H1 (cell line): Measurements from ENCODE around the gene DHRS4L2. TPM values are rescaled to one million over a fixed set of nuclear protein-coding genes. Genes with fewer than 3 reads are reported as not detected.

Source experiments
- CTCF ChIA-PET: fragments of 300-600 bp; sonication (Branson Sonifier 250); formaldehyde crosslinking; loops from one replicate; lab custom pipeline; 2021; ENCODE audit not compliant: partially characterized antibody; lab: Charles Lee
- POLR2A ChIA-PET: fragments of 300-600 bp; sonication (Branson Sonifier 250); formaldehyde crosslinking; loops from one replicate; lab custom pipeline; 2021; ENCODE audit warnings: inconsistent platforms; ENCODE audit not compliant: partially characterized antibody; lab: Charles Lee
- DNase-seq, 2 experiments: peaks; one replicate each; pipeline versions ENCODE4 v3.0.0 to v3.0.0-alpha.2; 2010 to 2022; ENCODE audit warnings: low spot score in 2 of 2, low read depth in 1 of 2, mixed read lengths in 1 of 2
- FAIRE-seq: peaks from 2 replicates; lab custom pipeline; 2011; peaks lifted over from hg19 to GRCh38; lab: Jason Lieb, UNC
- H2AFZ ChIP-seq: 2 replicates; pipeline ENCODE4 v1.8.1; 2012; ENCODE audit warnings: low read length, inconsistent platforms
- H2AK5ac ChIP-seq: 2 replicates; pipeline ENCODE4 v1.6.1; 2013; ENCODE audit warnings: low read depth, low read length
- H2BK120ac ChIP-seq: replicated peaks from 2 replicates; pipeline ENCODE3; 2013; ENCODE audit warnings: low read depth, low read length, inconsistent platforms
- H2BK12ac ChIP-seq: 2 replicates; pipeline ENCODE4 v1.6.1; 2013; ENCODE audit warnings: low read depth, low read length
- H2BK15ac ChIP-seq: 2 replicates; pipeline ENCODE4 v1.6.1; 2013; ENCODE audit warnings: low read length
- H2BK20ac ChIP-seq: 2 replicates; pipeline ENCODE4 v1.6.1; 2013; ENCODE audit warnings: low read length
- H2BK5ac ChIP-seq: 2 replicates; pipeline ENCODE4 v1.6.1; 2013; ENCODE audit warnings: low read depth, low read length
- H3K14ac ChIP-seq: 2 replicates; pipeline ENCODE4 v1.6.1; 2013; ENCODE audit warnings: inconsistent platforms; ENCODE audit not compliant: insufficient read length
- H3K18ac ChIP-seq: 2 replicates; pipeline ENCODE4 v1.6.1; 2013; ENCODE audit warnings: low read length; ENCODE audit errors: extremely low read depth
- H3K23ac ChIP-seq: 2 replicates; pipeline ENCODE4 v1.6.1; 2013; ENCODE audit warnings: inconsistent platforms; ENCODE audit not compliant: insufficient read length
- H3K23me2 ChIP-seq: 2 replicates; pipeline ENCODE4 v1.6.1; 2013; ENCODE audit warnings: low read depth, low read length
- H3K27ac ChIP-seq: 2 replicates; pipeline ENCODE4 v1.6.1; 2011; ENCODE audit warnings: low read depth, low read length, inconsistent platforms
- H3K27me3 ChIP-seq, 4 experiments: replicated peaks in 1 of 4; 1 replicate in 1 of 4; 2 replicates in 3 of 4; pipeline versions ENCODE4 v1.6.1 to v1.8.1; 2011 to 2013; ENCODE audit warnings: low read length in 3 of 4, mild to moderate bottlenecking in 3 of 4, inconsistent platforms in 2 of 4, mixed read lengths in 2 of 4, moderate library complexity in 1 of 4; ENCODE audit not compliant: control insufficient read depth in 3 of 4, insufficient read depth in 3 of 4; ENCODE audit errors: extremely low read depth in 1 of 4
- H3K36me3 ChIP-seq, 4 experiments: 2 replicates each; pipeline versions ENCODE4 v1.6.1 to v1.8.1; 2011 to 2013; ENCODE audit warnings: mild to moderate bottlenecking in 4 of 4, low read length in 3 of 4, moderate library complexity in 2 of 4, control low read depth in 1 of 4, inconsistent platforms in 1 of 4; ENCODE audit not compliant: insufficient read depth in 4 of 4, control insufficient read depth in 2 of 4
- H3K4ac ChIP-seq: replicated peaks from 2 replicates; pipeline ENCODE3; 2013; ENCODE audit warnings: low read length, low read depth, mixed read lengths, inconsistent platforms; ENCODE audit not compliant: insufficient read length
- H3K4me1 ChIP-seq, 4 experiments: replicated peaks in 1 of 4; 1 replicate in 1 of 4; 2 replicates in 3 of 4; pipeline versions ENCODE4 v1.6.1 to v1.8.1; 2011 to 2013; ENCODE audit warnings: low read length in 3 of 4, inconsistent platforms in 2 of 4, mixed read lengths in 1 of 4; ENCODE audit not compliant: insufficient read depth in 4 of 4, control insufficient read depth in 3 of 4
- H3K4me2 ChIP-seq, 2 experiments: 2 replicates each; pipeline versions ENCODE4 v1.6.1 to v1.8.1; 2011 to 2013; ENCODE audit warnings: low read depth in 2 of 2, low read length in 2 of 2, control low read depth in 1 of 2, inconsistent platforms in 1 of 2, mild to moderate bottlenecking in 1 of 2; ENCODE audit not compliant: insufficient read depth in 1 of 2
- H3K4me3 ChIP-seq, 4 experiments: fragments of 200-600, 300-600 bp in 1 of 4; sonication (generic), shearing (Covaris generic), sonication (Bioruptor Twin) in 1 of 4; 2 replicates each; pipeline versions ENCODE4 v1.5.1 to v1.8.1; 2011 to 2016; ENCODE audit warnings: low read length in 4 of 4, low read depth in 3 of 4, control low read depth in 2 of 4, inconsistent platforms in 2 of 4, mild to moderate bottlenecking in 2 of 4, mixed read lengths in 1 of 4, moderate library complexity in 1 of 4; ENCODE audit not compliant: insufficient read depth in 2 of 4; ENCODE audit errors: extremely low read depth in 1 of 4
- H3K56ac ChIP-seq: replicated peaks from 2 replicates; pipeline ENCODE3; 2013; ENCODE audit warnings: low read depth, mild to moderate bottlenecking, mixed read lengths, low read length, inconsistent platforms; ENCODE audit not compliant: insufficient read length
- H3K79me1 ChIP-seq: 2 replicates; pipeline ENCODE4 v1.6.1; 2013; ENCODE audit warnings: low read depth, low read length, control low read depth
- H3K79me2 ChIP-seq, 2 experiments: 2 replicates each; pipeline versions ENCODE4 v1.6.1 to v1.8.1; 2012 to 2013; ENCODE audit warnings: low read length in 2 of 2, mild to moderate bottlenecking in 2 of 2, inconsistent platforms in 1 of 2; ENCODE audit not compliant: insufficient read depth in 2 of 2, control insufficient read depth in 1 of 2
- H3K9ac ChIP-seq, 4 experiments: replicated peaks in 1 of 4; 1 replicate in 1 of 4; 2 replicates in 3 of 4; pipeline versions ENCODE4 v1.6.1 to v1.8.1; 2011 to 2013; ENCODE audit warnings: low read depth in 3 of 4, low read length in 3 of 4, control low read depth in 2 of 4, mild to moderate bottlenecking in 2 of 4, moderate library complexity in 2 of 4, inconsistent platforms in 1 of 4; ENCODE audit errors: extremely low read depth in 1 of 4
- H3K9me3 ChIP-seq, 2 experiments: 2 replicates each; pipeline versions ENCODE4 v1.6.1 to v1.8.1; 2012 to 2013; ENCODE audit warnings: mild to moderate bottlenecking in 2 of 2, moderate library complexity in 2 of 2, control low read depth in 1 of 2, inconsistent platforms in 1 of 2, low read depth in 1 of 2, low read length in 1 of 2, mixed read lengths in 1 of 2; ENCODE audit not compliant: insufficient read depth in 2 of 2
- H4K20me1 ChIP-seq, 2 experiments: replicated peaks in 1 of 2; 2 replicates each; pipeline versions ENCODE3 to v1.8.1; 2011 to 2013; ENCODE audit warnings: inconsistent platforms in 2 of 2, low read length in 2 of 2, mild to moderate bottlenecking in 1 of 2; ENCODE audit not compliant: insufficient read depth in 2 of 2, control insufficient read depth in 1 of 2
- H4K5ac ChIP-seq: 2 replicates; pipeline ENCODE4 v1.6.1; 2013; ENCODE audit warnings: low read length, low read depth, mixed read lengths, inconsistent platforms; ENCODE audit not compliant: insufficient read length
- H4K8ac ChIP-seq: 2 replicates; pipeline ENCODE4 v1.8.0; 2013; ENCODE audit warnings: mild to moderate bottlenecking, moderate library complexity, low read length, inconsistent platforms; ENCODE audit not compliant: insufficient read depth; ENCODE audit errors: extremely low read depth
- H4K91ac ChIP-seq: replicated peaks from 2 replicates; pipeline ENCODE3; 2013; ENCODE audit warnings: low read length, mixed read lengths, inconsistent platforms; ENCODE audit not compliant: insufficient read length
- BCL11A ChIP-seq, 2 experiments: IDR thresholded peaks; one replicate each; pipeline ENCODE4 v1.6.1; 2011; ENCODE audit warnings: low read depth in 2 of 2, low read length in 2 of 2, mild to moderate bottlenecking in 2 of 2
- CBX5 ChIP-seq: fragments of 300-800, 300-1000 bp; sonication (generic); IDR thresholded peaks from 2 replicates; pipeline ENCODE4 v1.7.1; 2016; ENCODE audit warnings: antibody characterized with exemption, low read length, low read depth
- CBX8 ChIP-seq: fragments of 300-800, 300-1000 bp; sonication (generic); IDR thresholded peaks from 2 replicates; pipeline ENCODE4 v1.7.1; 2016; ENCODE audit warnings: low read depth, low read length, borderline replicate concordance
- CTBP2 ChIP-seq: IDR thresholded peaks from 2 replicates; pipeline ENCODE4 v1.7.0; 2011; ENCODE audit warnings: borderline replicate concordance, mild to moderate bottlenecking, moderate library complexity, mixed read lengths, low read length; ENCODE audit not compliant: insufficient read depth, insufficient read length
- JUN ChIP-seq: IDR thresholded peaks from 2 replicates; pipeline ENCODE4 v1.6.1; 2011; ENCODE audit warnings: low read depth, mild to moderate bottlenecking, improper control_type of control experiment, low read length
- JUND ChIP-seq: IDR thresholded peaks from 2 replicates; pipeline ENCODE4 v1.6.1; 2011; ENCODE audit warnings: mild to moderate bottlenecking, improper control_type of control experiment, low read length
- POU5F1 ChIP-seq: IDR thresholded peaks from 2 replicates; pipeline ENCODE4 v1.6.1; 2011; ENCODE audit warnings: low read depth, mild to moderate bottlenecking, low read length, moderate library complexity
- RXRA ChIP-seq: IDR thresholded peaks from 2 replicates; pipeline ENCODE4 v1.6.1; 2011; ENCODE audit warnings: low read depth, mild to moderate bottlenecking, low read length, moderate library complexity; ENCODE audit not compliant: insufficient read depth
- SIN3A ChIP-seq, 2 experiments: IDR thresholded peaks in 1 of 2; conservative IDR thresholded peaks in 1 of 2; 2 replicates each; pipeline ENCODE4 v1.6.1; 2011 to 2012; ENCODE audit warnings: low read length in 2 of 2, improper control_type of control experiment in 1 of 2, low read depth in 1 of 2, mild to moderate bottlenecking in 1 of 2
- SIX5 ChIP-seq: IDR thresholded peaks from 2 replicates; pipeline ENCODE4 v1.6.1; 2011; ENCODE audit warnings: mild to moderate bottlenecking, low read depth, low read length
- SP1 ChIP-seq: IDR thresholded peaks from 2 replicates; pipeline ENCODE4 v1.6.1; 2011; ENCODE audit warnings: low read depth, low read length
- TEAD4 ChIP-seq: IDR thresholded peaks from 2 replicates; pipeline ENCODE4 v1.6.1; 2012; ENCODE audit warnings: low read depth, low read length, inconsistent platforms, mixed read lengths
- WGBS, 2 experiments: shearing (Covaris generic) in 1 of 2; methylation state at CpG; one replicate each; pipeline versions ENCODE4 v1.1.6 to v1.1.7; 2013 to 2015; ENCODE audit warnings: low lambda C conversion rate in 2 of 2, mixed read lengths in 2 of 2, inconsistent platforms in 1 of 2, low coverage in 1 of 2, missing lambda C conversion rate in 1 of 2; ENCODE audit not compliant: insufficient replicate concordance in 2 of 2, insufficient coverage in 1 of 2, insufficient read length in 1 of 2; ENCODE audit errors: extremely low coverage in 1 of 2, missing lambda C conversion rate in 1 of 2; 5-methylcytosine and 5-hydroxymethylcytosine counted together
- polyA plus RNA-seq, 7 experiments: library from polyadenylated mRNA; depleted of rRNA in 3 of 7; stranded (reverse) in 5 of 7; unstranded in 2 of 7; fragments of >200 nt in 5 of 7; fragments of 200-250 nt in 2 of 7; gene quantifications; 1 replicate in 5 of 7; 2 replicates in 1 of 7; 4 replicates in 1 of 7; pipeline versions ENCODE4 v1.2.1 to v1.2.3, GENCODE V29; 2011 to 2013; ENCODE audit warnings: missing spikeins in 2 of 7, mixed read lengths in 2 of 7
- total RNA-seq: library from RNA; stranded (reverse); fragmentation: NEBNext Ultra II Directional; extraction: Animal tissue kit (Norgen Biotek cat#: 25700); gene quantifications from 2 replicates; pipeline ENCODE4 v1.2.1, GENCODE V29; 2021

Gene DHRS4L2
- total and polyA plus RNA-seq, 2 of the 8 experiments (the other 6 are each of a cell fraction or from before 2014, with no cell fraction given): 12.3 to 15.4 TPM

GRCh38 chr14:24051176-24051788 is 62.6 kb downstream of the DHRS4L2 start:
- 0 out of 2 replicates have a peak overlapping the region, but pooled peaks have one; percentile 24 for H2AK5ac ChIP-seq
- H3K14ac ChIP-seq: no peak overlapping the region
- peak overlapping the region in 3 of 4 experiments; percentile 38 to 65 (median 46); a peak in 6 of 7 replicates for H3K9ac ChIP-seq
- peaks cover 0 to 10% (median 5%) of the 10 kb centered on the region in 4 experiments; a peak in 5 of 7 replicates for H3K4me1 ChIP-seq
- no peak overlapping the region for H3K27ac ChIP-seq
- peak in 1 of 2 experiments; percentile 77 for DNase-seq
- H3K23me2 ChIP-seq: peaks cover 9% of the 10 kb centered on the region
- H3K79me1 ChIP-seq: no peaks in the 10 kb centered on the region
- H3K4me2 ChIP-seq: peak overlapping the region; percentile 89 to 99
- H3K4ac ChIP-seq: no peak overlapping the region
- peaks cover 0 to 2% of the 10 kb centered on the region in 2 experiments for H4K20me1 ChIP-seq
- 0 out of 2 replicates have a peak overlapping the region, but pooled peaks have one; percentile 50 for H2BK12ac ChIP-seq
- peak overlapping the region; percentile 60; the same call in 1 of the 2 replicates for H2BK5ac ChIP-seq
- no peaks in the 10 kb centered on the region for H3K9me3 ChIP-seq
- no peak for FAIRE-seq
- no peaks in the 10 kb centered on the region; a peak in 1 of 7 replicates for H3K27me3 ChIP-seq
- H4K8ac ChIP-seq: peak overlapping the region; percentile 97; the same call in 1 of the 2 replicates
- no peak overlapping the region for H2BK120ac ChIP-seq
- peak overlapping the region; percentile 48 for H3K18ac ChIP-seq
- H2AFZ ChIP-seq: no peak overlapping the region; the same call in 1 of the 2 replicates
- no peak overlapping the region for H2BK20ac ChIP-seq
- peak overlapping the region; percentile 91 for H4K5ac ChIP-seq
- no peak overlapping the region for H4K91ac ChIP-seq
- H3K4me3 ChIP-seq: peak overlapping the region; percentile 56 to 82 (median 80)
- H2BK15ac ChIP-seq: no peak overlapping the region
- ChIA-PET CTCF (interaction anchor here (0.6 to 9.6 kb wide), 8 partner anchors 10 to 58 kb away, joined by 3 to 234 read pairs (median 5); partner anchors contain the start of gene PCK2), POLR2A (interaction anchor here (0.7 to 8.0 kb wide), 15 partner anchors 10 to 472 kb away, joined by 3 to 57 read pairs (median 3); partner anchors contain the start of genes DCAF11, JPH4, NRL and PCK2)
- no peak overlapping the region for H3K23ac ChIP-seq
- WGBS, 2 experiments: 9% methylated on average over 20 of the region's 20 CpGs; no CpG with 5 or more reads in 1 of the 2 experiments
- no peak overlapping the region for H3K56ac ChIP-seq
- H3K36me3 ChIP-seq: no peaks in the 10 kb centered on the region
- no peaks in the 10 kb centered on the region for H3K79me2 ChIP-seq
- TF ChIP-seq JUND (no peak), CTBP2 (no peak), BCL11A (IDR thresholded peaks at IDR 0.05; ENCODE audit: low read depth in 2 of 2, low read length in 2 of 2) (no peak), CBX8 (no peak), SP1 (no peak), RXRA (no peak), TEAD4 (no peak), JUN (no peak), POU5F1 (no peak), CBX5 (no peak), SIX5 (no peak), SIN3A (conservative IDR thresholded peaks at IDR 0.05 in 1 of 2, IDR thresholded peaks at IDR 0.05 in 1 of 2; ENCODE audit: low read depth in 1 of 2, low read length in 2 of 2) (no peak)
